ENCODE measurements around the gene TMEM109.
A peak's percentile ranks its signal among the peaks of the same experiment; 100 is the strongest.

Gene TMEM109

GRCh38 chr11:60942219-60942618 is 28.3 kb downstream of the TMEM109 start:
- no peak for DNase-seq (ENCODE audit: low read depth)

GRCh38 chr11:60942970-60943565 is 29.1 kb downstream of the TMEM109 start:
- DNase-seq (ENCODE audit: low read depth), result no peak

- DNase-seq (ENCODE audit: low read depth), result no peak
Observed at GRCh38 chr11:60944490-60945294, 30.7 kb downstream of the TMEM109 start.

DNA sequence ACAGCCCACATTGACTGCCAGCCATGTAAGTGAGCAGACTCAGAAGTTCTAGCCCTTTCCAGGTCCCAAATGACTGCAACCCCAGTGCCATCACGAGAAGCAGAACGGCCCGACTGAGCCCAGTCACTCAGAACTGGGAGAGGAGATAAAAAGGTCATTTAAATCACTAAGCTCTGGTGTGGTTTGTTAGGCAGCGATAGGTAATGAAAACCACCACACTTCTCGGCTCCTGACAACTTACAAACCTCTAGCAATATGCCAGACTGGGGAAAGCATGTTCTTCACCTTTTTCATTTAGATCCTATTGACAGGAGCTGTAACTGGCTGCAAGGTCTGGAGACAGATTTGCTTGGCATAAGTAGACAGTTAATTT is 31.3 kb downstream of the TMEM109 start:
- no peak for DNase-seq (ENCODE audit: low read depth)

- DNase-seq (ENCODE audit: low read depth), result no peak
Observed at GRCh38 chr11:60946601-60947264, 32.8 kb downstream of the TMEM109 start.

- DNase-seq (ENCODE audit: low read depth), result no peak
Observed at GRCh38 chr11:60947700-60948099, 33.7 kb downstream of the TMEM109 start.

GRCh38 chr11:60948250-60948649 is 34.3 kb downstream of the TMEM109 start:
- no peak for DNase-seq (ENCODE audit: low read depth)

DNA sequence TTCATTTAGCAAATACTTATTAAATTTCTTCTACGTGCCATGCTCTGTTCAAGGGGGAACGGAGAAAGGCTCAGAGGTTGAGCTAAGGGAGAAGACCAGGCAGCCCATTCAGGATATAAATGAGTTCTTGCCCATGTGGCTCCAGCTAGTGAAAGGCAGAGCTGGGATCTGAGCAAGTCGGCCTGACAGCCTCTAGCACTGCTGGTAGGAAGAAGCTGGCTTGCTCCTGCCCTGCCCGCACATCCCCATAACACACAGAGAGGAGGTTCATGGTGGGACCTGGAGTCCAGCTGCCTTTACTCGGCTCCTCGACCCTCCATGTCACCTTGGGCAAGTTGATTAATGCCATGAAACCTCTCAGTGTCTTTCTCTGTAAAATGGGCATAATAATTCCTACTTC is 36.1 kb downstream of the TMEM109 start:
- no peak for DNase-seq (ENCODE audit: low read depth)

- no peak for DNase-seq (ENCODE audit: low read depth)
Observed at GRCh38 chr11:60950933-60951605, 37.1 kb downstream of the TMEM109 start.

GRCh38 chr11:60951606-60951903 is 37.6 kb downstream of the TMEM109 start:
- DNase-seq (ENCODE audit: low read depth), result no peak

DNA sequence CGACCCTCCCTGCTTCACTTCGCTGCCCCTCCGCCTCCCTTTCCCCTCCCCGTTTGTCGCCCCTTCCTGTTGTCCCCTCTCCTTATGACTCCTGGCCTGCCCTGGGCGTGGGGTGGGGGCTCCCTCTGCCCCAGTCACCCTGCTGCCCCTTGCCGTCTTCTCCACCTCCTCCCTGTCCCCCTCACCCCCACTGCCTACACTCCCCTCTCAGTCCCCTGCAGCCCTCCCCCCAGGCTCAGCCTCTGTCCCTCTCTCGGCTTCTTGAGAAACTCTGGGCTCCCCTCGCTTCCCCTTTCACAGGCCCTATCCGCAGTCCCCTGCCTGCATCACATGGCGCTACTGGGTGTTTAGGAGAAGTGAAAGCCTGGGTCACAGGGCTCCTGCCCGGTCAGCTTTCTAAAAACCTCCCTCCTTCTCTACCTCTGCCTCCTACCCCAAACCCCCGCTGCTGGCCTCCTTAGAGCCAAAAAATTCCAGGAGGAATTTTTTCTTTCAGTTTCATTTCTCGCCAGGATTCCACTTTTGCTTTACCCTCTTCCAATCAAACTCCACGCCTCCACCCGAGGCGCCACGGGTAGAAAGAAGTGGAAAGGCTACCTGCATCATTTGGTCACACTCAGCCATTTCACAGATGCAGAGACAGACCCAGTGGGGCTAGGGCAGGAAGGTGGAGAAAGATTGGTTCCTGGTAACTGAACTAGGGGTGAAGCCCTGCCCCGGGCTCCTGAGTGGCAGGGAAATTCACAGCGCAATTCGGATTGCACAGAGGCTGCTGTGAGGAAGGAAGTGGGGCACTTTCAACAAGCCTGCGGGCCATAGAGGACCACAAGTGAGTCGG is 38.2 kb downstream of the TMEM109 start, which contains the start of gene SLC15A3:
Gene SLC15A3 (minus strand): TSS at position 273 of the 838 bp plus-strand sequence. CDS start 625 bp downstream, outside the sequence.
- DNase-seq (ENCODE audit: low read depth), result peak; percentile 35

GRCh38 chr11:60952742-60953170 is 38.8 kb downstream of the TMEM109 start:
- no peak for DNase-seq (ENCODE audit: low read depth)

- no peak for DNase-seq (ENCODE audit: low read depth)
Observed at GRCh38 chr11:60953781-60954180, 39.8 kb downstream of the TMEM109 start.

GRCh38 chr11:60954421-60954820 is 40.5 kb downstream of the TMEM109 start:
- no peak for DNase-seq (ENCODE audit: low read depth)

DNA sequence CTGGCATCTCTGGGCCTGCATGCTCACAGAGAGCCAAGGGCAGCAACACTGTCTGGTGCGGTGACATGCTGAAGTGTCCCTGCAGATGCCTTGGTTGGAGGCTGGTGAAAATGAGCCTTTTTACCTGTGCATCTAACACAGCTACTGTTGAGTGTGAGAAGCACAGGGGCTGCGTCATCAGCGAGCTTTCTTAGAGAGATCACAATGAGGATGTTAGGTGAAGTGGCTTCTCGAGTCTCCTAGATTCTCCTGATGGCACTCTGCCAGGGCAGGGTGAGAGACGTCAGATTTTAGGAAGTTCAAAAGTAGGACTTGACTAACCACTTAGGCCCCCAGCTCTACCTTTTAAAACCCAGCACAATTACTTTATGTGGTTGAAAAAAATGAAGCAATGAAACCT is 41.6 kb downstream of the TMEM109 start:
- DNase-seq (ENCODE audit: low read depth), result no peak

- DNase-seq (ENCODE audit: low read depth), result no peak
Observed at GRCh38 chr11:60957188-60957587, 43.2 kb downstream of the TMEM109 start.

- no peak for DNase-seq (ENCODE audit: low read depth)
Observed at GRCh38 chr11:60959431-60959830, 45.5 kb downstream of the TMEM109 start.

DNA sequence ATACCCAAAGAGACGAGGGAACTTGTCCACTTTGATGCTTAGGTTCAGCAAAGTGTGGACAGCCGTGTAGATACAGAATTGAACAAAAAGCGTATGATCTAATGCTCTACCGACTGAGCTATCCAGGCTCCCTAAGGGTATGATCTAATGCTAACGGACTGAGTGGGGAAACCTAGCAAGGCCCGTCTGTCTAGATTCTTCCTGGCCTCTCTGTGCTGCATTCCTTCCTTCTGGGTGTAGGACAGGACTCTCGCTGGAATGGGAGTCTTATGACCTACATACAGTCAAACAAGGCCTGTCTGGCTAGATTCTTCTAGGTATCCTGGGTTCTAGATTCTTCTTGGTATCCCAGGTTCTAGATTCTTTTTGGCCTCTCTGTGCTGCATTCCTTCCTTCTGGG is 46.4 kb downstream of the TMEM109 start:
- no peak for DNase-seq (ENCODE audit: low read depth)

GRCh38 chr11:60964801-60965200 is 50.8 kb downstream of the TMEM109 start:
- DNase-seq (ENCODE audit: low read depth), result no peak

GRCh38 chr11:60966890-60967289 is 52.9 kb downstream of the TMEM109 start:
- DNase-seq (ENCODE audit: low read depth), result no peak

- DNase-seq (ENCODE audit: low read depth), result no peak
Observed at GRCh38 chr11:60968223-60968622, 54.3 kb downstream of the TMEM109 start.

GRCh38 chr11:60970369-60970774 is 56.4 kb downstream of the TMEM109 start:
- DNase-seq (ENCODE audit: low read depth), result no peak
